Measurements from ENCODE around the gene FGF2.
"Not testable (repeated sequence)": the region's sequence is repeated elsewhere in the genome, so short reads cannot be mapped to it uniquely, and the experiment has no call there.

FGF2 gene

DNA sequence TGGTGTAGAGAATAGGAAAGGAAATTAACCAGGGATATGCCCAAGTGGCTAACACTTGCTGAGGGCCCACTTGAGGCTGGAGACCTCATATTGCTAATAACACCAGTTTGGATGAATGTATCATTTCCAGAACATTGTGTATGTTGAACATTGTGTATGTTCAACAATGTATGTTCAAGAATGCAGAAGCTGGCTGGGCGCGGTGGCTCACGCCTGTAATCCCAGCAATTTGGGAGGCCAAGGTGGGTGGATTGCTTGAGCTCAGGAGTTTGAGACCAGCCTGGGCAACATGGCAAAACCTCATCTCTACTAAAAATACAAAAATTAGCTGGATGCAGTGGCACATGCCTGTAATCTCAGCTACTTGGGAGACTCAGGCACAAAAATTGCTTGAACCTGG is 23.2 kb downstream of the FGF2 start:
- DNase-seq = not testable (repeated sequence)

DNA sequence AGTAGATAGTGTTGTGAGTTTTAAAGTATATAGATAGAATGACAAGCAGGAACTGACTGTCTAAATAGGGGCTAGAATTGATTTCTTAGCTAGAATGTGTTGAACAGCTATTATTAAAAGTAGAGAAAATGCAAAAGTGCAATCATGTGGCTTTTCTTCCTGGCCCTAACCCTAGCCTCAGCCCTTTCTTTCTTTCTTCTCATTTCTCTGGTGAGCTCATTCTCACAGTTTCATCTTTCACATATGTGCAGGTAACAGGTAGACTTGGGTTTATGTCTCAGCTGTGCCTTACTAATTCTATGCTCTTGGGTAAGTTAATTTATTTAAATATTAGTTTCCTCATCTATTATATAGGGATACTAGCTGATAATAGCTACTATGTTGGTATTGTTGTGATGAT is 24.9 kb downstream of the FGF2 start:
- no peak for DNase-seq

- DNase-seq = no peak
Measured at GRCh38 chr4:122854447-122855352, 28.1 kb downstream of the FGF2 start.

DNA sequence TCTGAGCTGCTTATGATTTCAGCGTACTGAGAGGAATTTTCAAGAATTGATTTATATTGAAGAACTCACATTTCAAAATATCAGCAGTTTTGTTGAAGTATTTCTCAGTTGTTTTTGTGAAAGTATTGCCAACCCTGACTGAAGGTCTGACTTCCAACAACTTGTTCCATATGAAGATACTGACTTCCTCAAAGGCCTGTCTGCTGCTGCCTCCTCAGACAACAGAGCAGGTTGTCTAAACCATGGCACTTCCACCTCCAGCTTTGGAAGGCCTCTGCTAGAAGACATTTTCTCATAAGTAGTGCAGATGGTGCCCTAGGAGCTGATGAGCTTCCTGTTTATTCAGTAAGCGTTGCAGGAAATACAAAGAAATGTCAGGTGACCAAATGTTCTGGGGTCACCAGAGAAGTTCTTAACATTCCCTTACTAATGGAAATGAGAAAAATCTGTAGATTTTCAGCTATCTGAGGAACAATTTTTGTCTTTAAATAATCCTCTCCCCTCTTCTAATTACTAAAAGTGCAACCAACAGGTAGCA is 28.8 kb downstream of the FGF2 start:
- no peak for DNase-seq

DNA sequence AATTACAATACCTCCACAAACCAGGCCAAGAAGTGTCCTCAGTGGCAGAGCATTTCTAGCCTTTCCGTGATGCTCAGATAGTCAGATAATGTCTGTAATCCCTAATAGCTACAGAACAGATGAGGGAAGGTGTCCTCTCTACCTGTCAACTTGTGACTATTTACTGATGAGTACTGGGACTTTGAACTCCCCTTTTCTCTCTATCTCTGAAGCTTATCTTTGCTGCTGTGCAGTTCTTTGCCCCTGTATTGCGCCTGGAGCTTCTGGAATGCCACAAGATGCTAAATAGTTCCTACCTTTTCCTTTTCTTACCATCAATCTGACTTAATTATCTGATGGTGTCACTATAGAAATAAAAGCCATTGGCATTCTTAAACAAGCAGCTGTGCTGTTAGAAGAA is 30.5 kb downstream of the FGF2 start:
- no peak for DNase-seq

- no peak for DNase-seq
Measured at GRCh38 chr4:122858705-122859104, 32.1 kb downstream of the FGF2 start.

DNA sequence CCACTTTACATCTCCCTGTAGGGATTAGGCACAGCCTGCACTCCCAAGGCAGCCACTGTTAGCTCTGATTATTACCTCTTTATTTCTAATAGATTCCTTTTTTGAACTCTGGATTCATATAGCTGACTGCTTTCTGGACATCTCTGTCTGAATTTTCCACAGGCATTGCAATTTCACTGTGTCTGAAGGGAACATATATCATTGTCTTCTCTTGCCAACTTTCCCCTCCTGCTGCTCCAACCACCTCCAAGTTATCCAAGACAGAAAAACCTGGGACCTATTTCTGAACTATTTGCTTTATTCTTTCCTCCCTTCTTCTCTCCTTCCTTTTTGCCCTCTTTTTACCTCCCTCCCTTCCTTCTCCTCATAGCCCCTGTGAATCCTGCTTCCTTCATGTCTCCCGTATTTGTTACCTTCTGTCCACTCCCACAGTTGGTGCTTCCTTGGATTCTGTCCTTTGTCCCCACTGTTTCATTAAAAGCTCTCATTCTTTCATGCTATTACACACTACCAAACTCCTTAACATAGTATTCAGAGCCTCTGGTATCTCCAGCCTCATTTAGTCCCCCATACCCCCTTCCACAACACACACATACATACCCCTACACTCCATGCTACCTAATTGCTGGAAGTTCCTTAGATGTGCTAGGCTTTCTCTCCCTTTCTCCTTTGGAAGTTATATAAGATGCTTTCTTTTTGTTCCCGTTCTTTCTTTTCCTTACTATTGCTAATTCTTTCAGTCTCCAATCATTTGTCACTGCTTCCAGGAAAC is 34.7 kb downstream of the FGF2 start:
- DNase-seq = no peak

- DNase-seq = no peak
Measured at GRCh38 chr4:122863639-122864038, 37.0 kb downstream of the FGF2 start.

DNA sequence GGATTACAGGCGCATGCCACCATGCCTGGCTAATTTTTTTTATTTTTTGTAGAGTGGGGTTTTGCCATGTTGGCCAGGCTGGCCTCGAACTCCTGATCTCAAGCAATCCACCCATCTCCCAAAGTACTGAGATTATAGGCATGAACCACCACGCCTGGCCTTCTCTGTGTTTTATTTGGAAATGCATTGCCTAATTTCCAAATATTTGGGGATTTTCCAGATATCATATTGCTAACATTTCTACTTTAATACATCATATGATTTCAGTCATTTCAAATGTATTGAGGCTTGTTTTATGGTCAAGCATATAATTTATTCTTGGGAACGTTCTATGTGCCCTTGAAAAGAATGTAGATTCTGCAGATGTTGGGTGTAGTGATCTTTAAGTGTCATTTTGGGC is 38.8 kb downstream of the FGF2 start:
- DNase-seq = no peak

GRCh38 chr4:122868235-122868634 is 41.6 kb downstream of the FGF2 start:
- DNase-seq = not testable (repeated sequence)

GRCh38 chr4:122873146-122873545 is 46.5 kb downstream of the FGF2 start:
- DNase-seq = no peak

DNA sequence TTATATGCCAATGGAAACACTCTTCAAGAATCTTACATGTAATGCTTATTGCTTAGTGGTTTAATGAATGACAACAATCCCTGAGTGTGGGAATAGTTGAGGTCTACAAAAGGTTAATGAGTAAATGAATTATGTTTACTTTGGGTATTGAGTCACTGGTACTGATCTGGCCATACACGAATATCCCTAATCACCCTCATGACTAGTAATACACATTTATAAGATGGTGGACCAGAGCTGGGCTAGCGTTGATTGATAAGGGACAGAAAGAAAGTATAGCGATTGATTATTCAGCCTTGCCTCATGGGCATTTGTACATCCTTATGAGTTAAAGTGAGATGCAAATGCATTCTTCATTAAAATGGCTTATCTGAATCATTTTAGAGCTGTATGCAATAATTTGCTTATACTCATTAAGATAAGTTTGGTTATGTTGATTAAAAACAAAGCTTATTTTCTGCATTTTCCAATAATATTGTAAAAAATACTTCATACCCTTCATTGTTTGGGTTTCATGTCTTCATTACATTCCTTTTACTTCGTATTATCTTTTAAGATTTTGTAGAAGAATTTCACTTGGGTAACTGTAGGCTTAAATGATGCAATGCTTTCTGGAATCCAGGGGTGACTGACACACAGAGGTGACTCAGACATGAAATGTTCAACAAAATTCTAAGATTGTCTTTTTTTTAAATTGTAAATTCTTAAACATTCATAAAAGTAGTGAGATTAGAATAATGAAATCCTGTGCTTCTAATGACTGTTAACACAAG is 47.4 kb downstream of the FGF2 start:
- no peak for DNase-seq

- no peak for DNase-seq
Measured at GRCh38 chr4:122875949-122876348, 49.3 kb downstream of the FGF2 start.

DNA sequence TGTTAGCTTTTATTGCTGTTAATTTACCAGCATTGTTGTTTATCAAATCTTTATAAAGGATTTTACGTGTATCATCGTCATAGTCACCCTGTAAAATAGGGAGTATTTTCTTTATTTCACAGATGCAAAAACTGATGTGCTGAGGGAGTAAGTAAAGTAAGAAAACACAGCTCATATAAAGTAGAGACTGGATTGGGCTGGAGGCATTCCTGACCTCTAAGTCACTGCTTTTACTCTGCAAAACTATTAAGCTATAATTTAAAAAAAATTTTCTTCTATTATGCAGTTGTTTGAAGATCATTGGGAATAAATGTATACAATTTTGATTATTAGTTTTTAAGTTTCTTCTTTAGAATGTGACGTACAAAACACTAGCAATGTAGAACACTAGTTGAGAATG is 49.8 kb downstream of the FGF2 start:
- no peak for DNase-seq

DNA sequence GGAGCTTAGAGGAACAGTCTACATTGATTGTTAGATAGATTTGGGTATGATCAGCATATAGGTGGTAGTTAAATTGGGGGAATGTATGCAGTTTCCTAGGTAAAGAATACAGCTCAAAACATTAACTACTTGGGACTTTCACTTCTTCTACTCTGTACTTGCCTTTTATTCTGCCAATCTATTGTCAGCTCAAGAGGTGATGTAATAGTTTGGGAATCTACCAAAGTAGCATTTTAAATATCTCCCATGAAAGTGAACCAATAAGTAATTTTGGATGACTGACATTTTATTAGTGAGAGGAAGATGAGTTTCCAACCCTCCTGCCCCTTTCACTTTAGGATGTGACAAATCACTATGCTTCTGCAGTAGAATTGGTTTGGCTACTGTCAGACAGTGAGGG is 52.4 kb downstream of the FGF2 start:
- no peak for DNase-seq

DNA sequence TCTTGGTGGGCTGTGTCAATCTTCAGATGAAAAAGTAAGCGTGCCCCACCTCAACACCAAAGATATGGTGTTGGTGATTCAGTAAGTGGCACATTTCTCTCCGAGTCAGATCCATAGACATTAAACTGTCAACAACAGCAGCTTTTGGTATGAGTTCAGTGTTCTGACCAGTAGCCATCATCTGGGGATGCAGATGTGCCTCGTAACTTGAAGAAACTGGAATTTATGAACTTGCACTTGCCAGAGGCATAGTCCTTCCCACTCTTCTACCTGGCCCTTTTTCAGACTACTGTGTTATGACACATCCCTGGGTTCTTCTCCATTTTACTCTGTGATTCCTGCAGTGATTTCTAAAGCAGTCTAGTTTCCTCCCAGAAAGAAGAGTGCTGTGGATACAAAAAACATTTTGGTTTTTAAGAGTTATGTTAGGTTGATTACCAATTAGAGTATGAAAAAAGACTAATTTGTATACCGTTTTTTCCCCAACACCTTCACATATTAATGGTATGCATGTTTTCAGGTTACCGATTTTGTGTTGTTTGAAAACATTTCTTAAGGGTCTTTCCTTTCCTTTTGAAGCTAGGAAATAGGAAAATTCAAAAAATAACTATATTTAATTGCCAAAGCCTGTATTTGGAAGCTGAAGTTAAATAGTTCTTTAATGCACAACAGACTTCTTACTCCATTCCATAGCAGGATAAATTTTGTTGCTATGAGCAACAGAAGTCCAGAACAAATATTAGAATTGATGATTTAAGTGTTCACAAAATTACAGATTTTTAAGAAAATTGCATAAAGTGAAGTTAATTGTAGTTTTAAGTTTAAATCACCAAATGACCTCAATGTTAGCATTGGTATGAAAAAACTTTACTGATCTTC is 56.5 kb downstream of the FGF2 start:
- DNase-seq = no peak

DNA sequence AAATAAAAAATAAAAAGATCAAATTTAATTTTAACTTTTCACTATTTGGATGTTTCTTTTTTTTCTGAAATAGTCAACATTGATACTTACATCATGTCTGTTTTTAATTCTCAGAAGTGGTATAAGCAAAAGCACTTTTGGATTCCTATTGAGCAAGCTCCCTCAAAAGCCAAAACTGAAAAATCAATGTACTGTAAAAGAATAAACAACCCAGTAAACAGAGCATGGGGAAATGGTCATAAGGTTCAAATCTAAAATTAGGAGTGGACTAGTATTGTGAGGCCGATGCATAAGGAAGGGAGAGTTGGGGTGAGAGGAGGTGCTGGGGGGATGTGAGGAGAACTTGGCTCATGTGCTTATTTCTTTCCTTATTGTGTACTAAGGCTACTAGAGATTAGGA is 57.9 kb downstream of the FGF2 start:
- no peak for DNase-seq

DNA sequence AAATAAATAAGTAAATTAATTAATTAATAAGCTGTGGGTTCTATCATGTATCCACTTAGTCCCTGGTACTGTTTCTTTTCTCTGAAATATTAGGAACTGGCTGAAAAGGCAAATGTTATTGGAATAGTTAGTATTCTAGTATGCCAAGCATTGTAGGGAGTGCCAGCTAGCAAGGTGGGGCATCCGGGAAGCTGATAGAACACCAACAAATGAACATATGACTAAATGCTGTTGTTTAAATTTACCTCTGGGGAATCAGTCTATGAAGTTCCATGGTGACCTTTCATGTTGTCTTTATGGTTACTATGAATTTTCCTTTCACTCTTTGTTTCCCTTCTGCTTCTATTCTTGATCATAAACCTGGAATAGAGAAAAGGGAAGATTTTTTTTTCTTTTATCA is 63.1 kb downstream of the FGF2 start:
- DNase-seq = no peak

- DNase-seq = no peak
Measured at GRCh38 chr4:122890147-122890795, 63.6 kb downstream of the FGF2 start.

DNA sequence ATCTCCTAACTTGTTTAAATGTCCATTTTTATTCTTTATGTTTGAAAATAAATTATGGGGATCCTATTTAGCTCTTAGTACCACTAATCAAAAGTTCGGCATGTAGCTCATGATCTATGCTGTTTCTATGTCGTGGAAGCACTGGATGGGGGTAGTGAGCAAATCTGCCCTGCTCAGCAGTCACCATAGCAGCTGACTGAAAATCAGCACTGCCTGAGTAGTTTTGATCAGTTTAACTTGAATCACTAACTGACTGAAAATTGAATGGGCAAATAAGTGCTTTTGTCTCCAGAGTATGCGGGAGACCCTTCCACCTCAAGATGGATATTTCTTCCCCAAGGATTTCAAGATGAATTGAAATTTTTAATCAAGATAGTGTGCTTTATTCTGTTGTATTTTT is 68.2 kb downstream of the FGF2 start:
- DNase-seq = no peak

DNA sequence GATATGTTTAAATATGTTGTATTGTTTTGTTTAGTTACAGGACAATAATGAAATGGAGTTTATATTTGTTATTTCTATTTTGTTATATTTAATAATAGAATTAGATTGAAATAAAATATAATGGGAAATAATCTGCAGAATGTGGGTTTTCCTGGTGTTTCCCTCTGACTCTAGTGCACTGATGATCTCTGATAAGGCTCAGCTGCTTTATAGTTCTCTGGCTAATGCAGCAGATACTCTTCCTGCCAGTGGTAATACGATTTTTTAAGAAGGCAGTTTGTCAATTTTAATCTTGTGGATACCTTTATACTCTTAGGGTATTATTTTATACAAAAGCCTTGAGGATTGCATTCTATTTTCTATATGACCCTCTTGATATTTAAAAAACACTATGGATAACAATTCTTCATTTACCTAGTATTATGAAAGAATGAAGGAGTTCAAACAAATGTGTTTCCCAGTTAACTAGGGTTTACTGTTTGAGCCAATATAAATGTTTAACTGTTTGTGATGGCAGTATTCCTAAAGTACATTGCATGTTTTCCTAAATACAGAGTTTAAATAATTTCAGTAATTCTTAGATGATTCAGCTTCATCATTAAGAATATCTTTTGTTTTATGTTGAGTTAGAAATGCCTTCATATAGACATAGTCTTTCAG is 68.8 kb downstream of the FGF2 start:
- no peak for DNase-seq

Data from effector CD4-positive, alpha-beta T cell (primary cell).